A549 (cell line): ENCODE data around the gene PREX1. TPM values are rescaled to one million over a fixed set of nuclear protein-coding genes. Genes with fewer than 3 reads are reported as not detected.

Experiments used
- ATAC-seq, 2 experiments: fragments of 200-7000 bp in 1 of 2; fragments of >200 bp in 1 of 2; cut with Nextera tagmentation in 1 of 2; cut with Tn5 transposase in 1 of 2; 3 replicates each; pipeline versions ENCODE4 v1.8.0 to v1.9.1; 2018 to 2020; ENCODE audit warnings: mild to moderate bottlenecking in 1 of 2, moderate library complexity in 1 of 2
- CTCF ChIA-PET: fragments of 300-600 bp; sonication (Branson Sonifier 250); formaldehyde crosslinking; extraction: SDS; loops from one replicate; lab custom pipeline; 2021; ENCODE audit warnings: antibody characterized with exemption, inconsistent platforms; lab: Yijun Ruan, JAX
- POLR2A ChIA-PET: fragments of 350-600 bp; formaldehyde crosslinking; extraction: SDS; loops from one replicate; lab custom pipeline; 2021; ENCODE audit warnings: antibody characterized with exemption, inconsistent platforms; lab: Yijun Ruan, JAX
- DNase-seq, 2 experiments: peaks; one replicate each; pipeline versions ENCODE4 v3.0.0 to v3.0.0-alpha.2; 2011 to 2016; ENCODE audit warnings: low read depth in 1 of 2, low spot score in 1 of 2
- FAIRE-seq: peaks from 2 replicates; lab custom pipeline; 2011; peaks lifted over from hg19 to GRCh38; lab: Jason Lieb, UNC
- H3K27ac ChIP-seq, 2 experiments: fragments of >200 bp; sonication (Bioruptor Twin); formaldehyde crosslinking; 3 replicates each; pipeline ENCODE4 v1.5.1; 2016 to 2017
- H3K4me1 ChIP-seq: fragments of >200 bp; sonication (Bioruptor Twin); formaldehyde crosslinking; 3 replicates; pipeline ENCODE4 v1.6.1; 2016
- H3K4me2 ChIP-seq: fragments of >200 bp; sonication (Bioruptor Twin); formaldehyde crosslinking; 3 replicates; pipeline ENCODE4 v1.6.1; 2016
- H3K4me3 ChIP-seq: fragments of >200 bp; sonication (Bioruptor Twin); formaldehyde crosslinking; 3 replicates; pipeline ENCODE4 v1.5.1; 2016
- H3K9me3 ChIP-seq: fragments of >200 bp; sonication (Bioruptor Twin); formaldehyde crosslinking; 3 replicates; pipeline ENCODE4 v1.6.1; 2016
- CEBPB ChIP-seq, 2 experiments: fragments of >200 bp in 1 of 2; sonication (Bioruptor Twin) in 1 of 2; formaldehyde crosslinking in 1 of 2; IDR thresholded peaks; 2 replicates each; pipeline ENCODE4 v1.6.1; 2012 to 2016
- CHD4 ChIP-seq: fragments of 200-600 bp; sonication (generic); IDR thresholded peaks from 2 replicates; pipeline ENCODE4 v1.6.1; 2016; ENCODE audit warnings: antibody characterized with exemption, mild to moderate bottlenecking, borderline replicate concordance
- EP300 ChIP-seq, 2 experiments: fragments of >200 bp; sonication (Bioruptor Twin); formaldehyde crosslinking; IDR thresholded peaks; 2 replicates in 1 of 2; 3 replicates in 1 of 2; pipeline ENCODE4 v1.6.1; 2016 to 2017
- ESRRA ChIP-seq: fragments of 150-350 bp; IDR thresholded peaks from 2 replicates; pipeline ENCODE4 v1.6.1; 2014; ENCODE audit warnings: mild to moderate bottlenecking, low read length, borderline replicate concordance
- FOSB ChIP-seq: fragments of 250-450 bp; sonication (Bioruptor Pico); IDR thresholded peaks from 2 replicates; pipeline ENCODE4 v1.5.0; 2020; ENCODE audit warnings: mild to moderate bottlenecking, moderate library complexity
- HES2 ChIP-seq: fragments of >200 bp; sonication (Bioruptor Twin); formaldehyde crosslinking; IDR thresholded peaks from 2 replicates; pipeline ENCODE4 v1.6.1; 2016
- HOXB13 ChIP-seq: fragments of 250-450 bp; sonication (Bioruptor Pico); IDR thresholded peaks from 2 replicates; pipeline ENCODE4 v1.5.0; 2020; ENCODE audit warnings: low read depth, mild to moderate bottlenecking, moderate library complexity
- HOXB5 ChIP-seq: fragments of 250-450 bp; sonication (Bioruptor Pico); IDR thresholded peaks from 2 replicates; pipeline ENCODE4 v1.5.0; 2020; ENCODE audit warnings: mild to moderate bottlenecking, moderate library complexity
- JUN ChIP-seq, 2 experiments: fragments of >200 bp; sonication (Bioruptor Twin); formaldehyde crosslinking; IDR thresholded peaks; 2 replicates in 1 of 2; 3 replicates in 1 of 2; pipeline ENCODE4 v1.6.1; 2016 to 2017
- KDM1A ChIP-seq: fragments of 200-600 bp; sonication (generic); IDR thresholded peaks from 2 replicates; pipeline ENCODE4 v1.6.1; 2016; ENCODE audit warnings: low read depth, mild to moderate bottlenecking
- KDM5A ChIP-seq: fragments of 200-600 bp; sonication (generic); IDR thresholded peaks from 2 replicates; pipeline ENCODE4 v1.6.1; 2016; ENCODE audit warnings: antibody characterized with exemption, mild to moderate bottlenecking
- MYC ChIP-seq: IDR thresholded peaks from 2 replicates; pipeline ENCODE4 v1.6.1; 2012; ENCODE audit warnings: mild to moderate bottlenecking, inconsistent platforms, low read length, improper control_type of control experiment, borderline replicate concordance
- PBX3 ChIP-seq: IDR thresholded peaks from 2 replicates; pipeline ENCODE4 v1.6.1; 2012
- PHF8 ChIP-seq: fragments of 200-600 bp; sonication (generic); IDR thresholded peaks from 2 replicates; pipeline ENCODE4 v1.6.1; 2016; ENCODE audit warnings: low read depth, mild to moderate bottlenecking, antibody characterized with exemption, moderate library complexity, borderline replicate concordance
- RARB ChIP-seq: fragments of 250-450 bp; sonication (Bioruptor Pico); IDR thresholded peaks from 2 replicates; pipeline ENCODE4 v1.8.0; 2021; ENCODE audit warnings: mild to moderate bottlenecking, moderate library complexity
- RCOR1 ChIP-seq: fragments of 150-350 bp; IDR thresholded peaks from 2 replicates; pipeline ENCODE4 v1.6.1; 2014; ENCODE audit warnings: antibody characterized with exemption, low read length, low read depth
- RNF2 ChIP-seq: fragments of 200-600 bp; sonication (generic); IDR thresholded peaks from 2 replicates; pipeline ENCODE4 v1.6.1; 2016; ENCODE audit warnings: low read depth, mild to moderate bottlenecking, antibody characterized with exemption, moderate library complexity, borderline replicate concordance
- SMC3 ChIP-seq: fragments of >200 bp; sonication (Bioruptor Twin); formaldehyde crosslinking; IDR thresholded peaks from 3 replicates; pipeline ENCODE4 v1.6.1; 2018; ENCODE audit warnings: inconsistent platforms
- SREBF2 ChIP-seq: fragments of 450-650 bp; IDR thresholded peaks from 2 replicates; pipeline ENCODE4 v1.6.1; 2014; ENCODE audit warnings: mild to moderate bottlenecking, moderate library complexity
- TP53 ChIP-seq: fragments of 250-450 bp; sonication (Bioruptor Pico); IDR thresholded peaks from 2 replicates; pipeline ENCODE4 v1.5.0; 2021; ENCODE audit warnings: mild to moderate bottlenecking, moderate library complexity
- USF2 ChIP-seq: fragments of 450-650 bp; IDR thresholded peaks from 2 replicates; pipeline ENCODE4 v1.6.1; 2014; ENCODE audit warnings: antibody characterized with exemption
- ZFP36 ChIP-seq: fragments of 450-650 bp; IDR thresholded peaks from 2 replicates; pipeline ENCODE4 v1.6.1; 2014; ENCODE audit warnings: borderline replicate concordance; ENCODE audit not compliant: partially characterized antibody
- ZNF302 ChIP-seq: fragments of 250-450 bp; sonication (Bioruptor Pico); IDR thresholded peaks from 2 replicates; pipeline ENCODE4 v1.9.0; 2021; ENCODE audit warnings: inconsistent platforms, mild to moderate bottlenecking, moderate library complexity
- WGBS: methylation state at CpG from one replicate; pipeline ENCODE4 v1.1.6; 2017; ENCODE audit errors: missing lambda C conversion rate; 5-methylcytosine and 5-hydroxymethylcytosine counted together
- polyA plus RNA-seq, 4 experiments: library from polyadenylated mRNA; depleted of rRNA in 3 of 4; stranded (reverse); fragments of >200 nt; fragmentation: RNase III in 1 of 4; extraction: RNeasy Plus Mini Kit Qiagen cat#74134 plus additional on column Dnase treatment in 1 of 4; gene quantifications; 2 replicates in 3 of 4; 3 replicates in 1 of 4; pipeline ENCODE4 v1.2.3, GENCODE V29; 2011 to 2017
- TF ChIP-seq, protein P1 (sequence below): fragments of >200 bp; sonication (Bioruptor Twin); formaldehyde crosslinking; IDR thresholded peaks from 3 replicates; pipeline ENCODE4 v1.6.1; 2016
- TF ChIP-seq, protein P2 (sequence below): IDR thresholded peaks from 2 replicates; pipeline ENCODE4 v1.6.1; 2012
- TF ChIP-seq, protein P3 (sequence below): fragments of 250-450 bp; sonication (Bioruptor Pico); IDR thresholded peaks from 2 replicates; pipeline ENCODE4 v1.5.0; 2021; ENCODE audit warnings: mild to moderate bottlenecking, moderate library complexity, borderline replicate concordance

PREX1 gene
- polyA plus RNA-seq, 2 of the 4 experiments (the other 2 are of a cell fraction): 3.6 to 4.2 TPM

GRCh38 chr20:48772183-48772976, 55.4 kb downstream of the PREX1 start:
- no peak for FAIRE-seq
- no peaks in the 10 kb centered on the region for H3K4me1 ChIP-seq
- no peak for ATAC-seq
- H3K4me3 ChIP-seq: no peak overlapping the region
- POLR2A ChIA-PET: no interaction called here
- 91% methylated on average over 17 of the region's 17 CpGs for WGBS
- no peak overlapping the region for H3K27ac ChIP-seq
- CTCF ChIA-PET: interaction anchor here (0.6 to 1.9 kb wide), 2 partner anchors 115 to 133 kb away, joined by 3 to 5 read pairs; no protein-coding TSS in a partner anchor
- no peak for DNase-seq
- no peak overlapping the region for H3K4me2 ChIP-seq
- TF ChIP-seq SREBF2 (no peak), MYC (no peak), KDM1A (no peak), FOSB (CRISPR knock-in tag) (no peak), EP300 (IDR thresholded peaks at IDR 0.05) (no peak)
- no peaks in the 10 kb centered on the region for H3K9me3 ChIP-seq

DNA sequence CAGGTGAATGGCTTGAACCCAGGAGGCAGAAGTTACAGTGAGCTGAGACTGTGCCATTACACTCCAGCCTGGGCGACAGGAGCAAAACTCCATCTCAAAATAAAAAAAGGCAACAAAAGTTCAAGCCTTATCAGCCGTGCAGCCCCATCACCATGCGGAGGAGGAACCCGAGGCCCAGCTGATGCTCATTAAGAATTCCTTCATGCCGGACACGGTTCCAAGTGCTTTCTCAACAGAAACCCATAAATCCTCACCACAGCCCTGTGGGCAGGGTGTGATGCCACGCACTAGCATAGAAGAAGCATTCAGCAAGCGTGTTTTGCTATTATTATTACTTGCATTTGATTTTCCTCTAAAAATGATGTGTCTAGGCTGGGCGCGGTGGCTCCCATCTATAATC, 56.3 kb downstream of the PREX1 start:
- WGBS: 85% methylated on average over 10 of the region's 10 CpGs
- ATAC-seq (no peak), DNase-seq (no peak), FAIRE-seq (no peak)
- no peak overlapping the region for H3K27ac ChIP-seq
- TF ChIP-seq, protein P1, sequence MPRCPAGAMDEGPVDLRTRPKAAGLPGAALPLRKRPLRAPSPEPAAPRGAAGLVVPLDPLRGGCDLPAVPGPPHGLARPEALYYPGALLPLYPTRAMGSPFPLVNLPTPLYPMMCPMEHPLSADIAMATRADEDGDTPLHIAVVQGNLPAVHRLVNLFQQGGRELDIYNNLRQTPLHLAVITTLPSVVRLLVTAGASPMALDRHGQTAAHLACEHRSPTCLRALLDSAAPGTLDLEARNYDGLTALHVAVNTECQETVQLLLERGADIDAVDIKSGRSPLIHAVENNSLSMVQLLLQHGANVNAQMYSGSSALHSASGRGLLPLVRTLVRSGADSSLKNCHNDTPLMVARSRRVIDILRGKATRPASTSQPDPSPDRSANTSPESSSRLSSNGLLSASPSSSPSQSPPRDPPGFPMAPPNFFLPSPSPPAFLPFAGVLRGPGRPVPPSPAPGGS: no peak
- TF ChIP-seq ZNF302 (CRISPR knock-in tag) (no peak), USF2 (no peak), ZFP36 (no peak), SMC3 (no peak), CHD4 (no peak), HOXB5 (CRISPR knock-in tag) (no peak), CEBPB (IDR thresholded peaks at IDR 0.05) (no peak), MYC (no peak), HOXB13 (CRISPR knock-in tag) (no peak), TP53 (CRISPR knock-in tag) (no peak), ESRRA (no peak), RNF2 (no peak)
- TF ChIP-seq, protein P2, sequence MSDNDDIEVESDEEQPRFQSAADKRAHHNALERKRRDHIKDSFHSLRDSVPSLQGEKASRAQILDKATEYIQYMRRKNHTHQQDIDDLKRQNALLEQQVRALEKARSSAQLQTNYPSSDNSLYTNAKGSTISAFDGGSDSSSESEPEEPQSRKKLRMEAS: no peak
- H3K4me1 ChIP-seq: no peaks in the 10 kb centered on the region
- no peak overlapping the region for H3K4me3 ChIP-seq
- H3K4me2 ChIP-seq: no peak overlapping the region
- CTCF ChIA-PET: interaction anchor here (1.9 kb wide), 1 partner anchor 114 kb away, joined by 5 read pairs; no protein-coding TSS in a partner anchor
- POLR2A ChIA-PET: no interaction called here
- H3K9me3 ChIP-seq: no peaks in the 10 kb centered on the region

GRCh38 chr20:48770700-48771442, 56.9 kb downstream of the PREX1 start:
- H3K9me3 ChIP-seq: no peaks in the 10 kb centered on the region
- ATAC-seq (no peak), DNase-seq (no peak), FAIRE-seq (no peak)
- CTCF ChIA-PET: interaction anchor here (1.0 to 1.9 kb wide), 2 partner anchors 23 to 114 kb away, joined by 3 to 5 read pairs; no protein-coding TSS in a partner anchor
- no peaks in the 10 kb centered on the region for H3K4me1 ChIP-seq
- no peak overlapping the region for H3K4me2 ChIP-seq
- 68% methylated on average over 9 of the region's 9 CpGs for WGBS
- H3K4me3 ChIP-seq: no peak overlapping the region
- POLR2A ChIA-PET: no interaction called here
- H3K27ac ChIP-seq: no peak overlapping the region
- TF ChIP-seq, protein P3, sequence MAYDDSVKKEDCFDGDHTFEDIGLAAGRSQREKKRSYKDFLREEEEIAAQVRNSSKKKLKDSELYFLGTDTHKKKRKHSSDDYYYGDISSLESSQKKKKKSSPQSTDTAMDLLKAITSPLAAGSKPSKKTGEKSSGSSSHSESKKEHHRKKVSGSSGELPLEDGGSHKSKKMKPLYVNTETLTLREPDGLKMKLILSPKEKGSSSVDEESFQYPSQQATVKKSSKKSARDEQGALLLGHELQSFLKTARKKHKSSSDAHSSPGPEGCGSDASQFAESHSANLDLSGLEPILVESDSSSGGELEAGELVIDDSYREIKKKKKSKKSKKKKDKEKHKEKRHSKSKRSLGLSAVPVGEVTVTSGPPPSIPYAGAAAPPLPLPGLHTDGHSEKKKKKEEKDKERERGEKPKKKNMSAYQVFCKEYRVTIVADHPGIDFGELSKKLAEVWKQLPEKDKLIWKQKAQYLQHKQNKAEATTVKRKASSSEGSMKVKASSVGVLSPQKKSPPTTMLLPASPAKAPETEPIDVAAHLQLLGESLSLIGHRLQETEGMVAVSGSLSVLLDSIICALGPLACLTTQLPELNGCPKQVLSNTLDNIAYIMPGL (CRISPR knock-in tag): no peak
- TF ChIP-seq RARB (CRISPR knock-in tag): no peak
- TF ChIP-seq JUN (IDR thresholded peaks at IDR 0.05): no peak
- no peak for TF ChIP-seq PBX3
- TF ChIP-seq, protein P1: no peak
- TF ChIP-seq PHF8: no peak
- TF ChIP-seq KDM5A: no peak
- no peak for TF ChIP-seq HES2
- no peak for TF ChIP-seq RCOR1
